HG03342 (cell line): ENCODE data around the gene ENOPH1.

Source experiments
- ATAC-seq: cut with Tn5 transposase; IDR thresholded peaks from one replicate; pipeline ENCODE4 v1.9.1; 2021; ENCODE audit warnings: mild to moderate bottlenecking, moderate library complexity; ENCODE audit not compliant: unreplicated experiment

The ENOPH1 gene

GRCh38 chr4:82508011-82508410 lies 77.6 kb downstream of the ENOPH1 start:
- no peak for ATAC-seq

DNA sequence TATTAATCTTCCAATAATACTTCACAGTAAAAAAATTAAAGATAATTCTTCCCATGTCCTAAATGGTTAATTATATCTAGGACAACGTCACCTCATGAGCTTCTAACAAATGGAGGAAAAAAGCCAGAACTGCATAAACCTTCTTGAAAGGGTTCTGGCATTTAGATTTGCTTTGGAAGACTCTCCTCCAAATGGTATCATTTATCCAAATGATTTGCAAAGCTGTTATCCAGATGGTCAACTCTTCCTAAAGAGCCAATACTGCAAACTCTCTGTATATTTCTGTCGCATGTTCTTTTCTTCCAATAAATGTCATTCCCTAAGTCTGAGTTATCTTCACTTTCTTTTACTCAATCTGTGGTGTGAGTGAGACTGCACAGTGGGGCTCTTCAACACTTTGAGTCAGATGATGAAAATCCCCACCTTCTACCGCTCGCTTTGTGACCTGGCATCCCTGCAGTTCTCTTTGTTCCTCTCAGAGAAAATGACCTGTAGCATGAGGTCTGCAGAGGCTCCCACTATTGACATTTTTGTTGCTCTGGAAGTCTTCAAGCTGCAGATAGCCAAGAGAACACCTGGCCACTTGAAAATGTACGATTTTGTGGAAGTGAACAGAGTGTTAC lies 78.5 kb downstream of the ENOPH1 start:
- no peak for ATAC-seq

- ATAC-seq = no peak
These were observed 79.8 kb downstream of the ENOPH1 start for GRCh38 chr4:82510216-82510615.
